ENCODE data around the gene MAG.

The MAG gene

GRCh38 chr19:35328851-35329285, 36.9 kb downstream of the MAG start, which contains the start of gene CD22:
CD22 (plus strand) TSS chr19:35329187; CDS start chr19:35332041, 2,854 bp downstream.
- Histone ChIP-seq H3K27me3 (ENCODE audit: insufficient read depth, poor library complexity, severe bottlenecking) (no peaks in the 10 kb centered on the region), H3K27ac (replicated peaks) (no peak within 1 kb of the TSS), H3K4me3 (replicated peaks; ENCODE audit: insufficient read depth, low read length) (no peak within 1 kb of the TSS)
- DNase-seq (ENCODE audit: low read depth in 1 of 2, low spot score in 1 of 2), result peak in 1 of 2 experiments; percentile 53
- TF ChIP-seq SPI1 (IDR thresholded peaks at IDR 0.05; ENCODE audit: borderline replicate concordance, low read depth) (peak; percentile 51; the same call in 1 of the 2 replicates), GABPA (IDR thresholded peaks at IDR 0.05; ENCODE audit: low read depth) (no peak)

- Histone ChIP-seq H3K4me3 (replicated peaks; ENCODE audit: insufficient read depth, low read length) (no peak overlapping the region), H3K27me3 (ENCODE audit: insufficient read depth, poor library complexity, severe bottlenecking) (no peaks in the 10 kb centered on the region), H3K27ac (replicated peaks) (no peak overlapping the region)
- DNase-seq (ENCODE audit: low read depth in 1 of 2, low spot score in 1 of 2), result no peak
- TF ChIP-seq CTCF (IDR thresholded peaks at IDR 0.05; ENCODE audit: insufficient read depth, low read length), result no peak
- TF ChIP-seq SPI1 (IDR thresholded peaks at IDR 0.05; ENCODE audit: borderline replicate concordance, low read depth), result no peak
- TF ChIP-seq POLR2AphosphoS5 (IDR thresholded peaks at IDR 0.05; ENCODE audit: low read depth), result no peak
- TF ChIP-seq GABPA (IDR thresholded peaks at IDR 0.05; ENCODE audit: low read depth), result no peak
- no peak for TF ChIP-seq REST (IDR thresholded peaks at IDR 0.05; ENCODE audit: insufficient replicate concordance, low read depth)
These were observed 37.4 kb downstream of the MAG start for GRCh38 chr19:35329323-35329722.

- Histone ChIP-seq H3K4me3 (replicated peaks; ENCODE audit: insufficient read depth, low read length) (no peak overlapping the region), H3K27me3 (ENCODE audit: insufficient read depth, poor library complexity, severe bottlenecking) (no peaks in the 10 kb centered on the region), H3K27ac (replicated peaks) (no peak overlapping the region)
- TF ChIP-seq CTCF (IDR thresholded peaks at IDR 0.05; ENCODE audit: insufficient read depth, low read length), result no peak
- TF ChIP-seq POLR2AphosphoS5 (IDR thresholded peaks at IDR 0.05; ENCODE audit: low read depth), result no peak
- TF ChIP-seq GABPA (IDR thresholded peaks at IDR 0.05; ENCODE audit: low read depth), result no peak
- no peak for TF ChIP-seq REST (IDR thresholded peaks at IDR 0.05; ENCODE audit: insufficient replicate concordance, low read depth)
- no peak for TF ChIP-seq SPI1 (IDR thresholded peaks at IDR 0.05; ENCODE audit: borderline replicate concordance, low read depth)
- no peak for DNase-seq (ENCODE audit: low read depth in 1 of 2, low spot score in 1 of 2)
These were observed 38.5 kb downstream of the MAG start for GRCh38 chr19:35330475-35330874.

GRCh38 chr19:35331551-35332214, 39.7 kb downstream of the MAG start:
- TF ChIP-seq POLR2AphosphoS5 (IDR thresholded peaks at IDR 0.05; ENCODE audit: low read depth), result no peak
- TF ChIP-seq GABPA (IDR thresholded peaks at IDR 0.05; ENCODE audit: low read depth), result no peak
- TF ChIP-seq SPI1 (IDR thresholded peaks at IDR 0.05; ENCODE audit: borderline replicate concordance, low read depth), result no peak
- no peak for TF ChIP-seq CTCF (IDR thresholded peaks at IDR 0.05; ENCODE audit: insufficient read depth, low read length)
- TF ChIP-seq REST (IDR thresholded peaks at IDR 0.05; ENCODE audit: insufficient replicate concordance, low read depth), result no peak
- no peaks in the 10 kb centered on the region for H3K27me3 ChIP-seq (ENCODE audit: insufficient read depth, poor library complexity, severe bottlenecking)
- DNase-seq (ENCODE audit: low read depth in 1 of 2, low spot score in 1 of 2), result no peak
- H3K27ac ChIP-seq (replicated peaks), result no peak overlapping the region
- no peak overlapping the region for H3K4me3 ChIP-seq (replicated peaks; ENCODE audit: insufficient read depth, low read length)

Measured in HL-60 (cell line).